ENCODE measurements around the gene LYL1.

GRCh38 chr19:13066226-13066625 lies 36.4 kb downstream of the LYL1 start:
- TF ChIP-seq, protein P1, sequence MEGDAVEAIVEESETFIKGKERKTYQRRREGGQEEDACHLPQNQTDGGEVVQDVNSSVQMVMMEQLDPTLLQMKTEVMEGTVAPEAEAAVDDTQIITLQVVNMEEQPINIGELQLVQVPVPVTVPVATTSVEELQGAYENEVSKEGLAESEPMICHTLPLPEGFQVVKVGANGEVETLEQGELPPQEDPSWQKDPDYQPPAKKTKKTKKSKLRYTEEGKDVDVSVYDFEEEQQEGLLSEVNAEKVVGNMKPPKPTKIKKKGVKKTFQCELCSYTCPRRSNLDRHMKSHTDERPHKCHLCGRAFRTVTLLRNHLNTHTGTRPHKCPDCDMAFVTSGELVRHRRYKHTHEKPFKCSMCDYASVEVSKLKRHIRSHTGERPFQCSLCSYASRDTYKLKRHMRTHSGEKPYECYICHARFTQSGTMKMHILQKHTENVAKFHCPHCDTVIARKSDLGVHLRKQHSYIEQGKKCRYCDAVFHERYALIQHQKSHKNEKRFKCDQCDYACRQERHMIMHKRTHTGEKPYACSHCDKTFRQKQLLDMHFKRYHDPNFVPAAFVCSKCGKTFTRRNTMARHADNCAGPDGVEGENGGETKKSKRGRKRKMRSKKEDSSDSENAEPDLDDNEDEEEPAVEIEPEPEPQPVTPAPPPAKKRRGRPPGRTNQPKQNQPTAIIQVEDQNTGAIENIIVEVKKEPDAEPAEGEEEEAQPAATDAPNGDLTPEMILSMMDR (conservative IDR thresholded peaks at IDR 0.05) = no peak
- TF ChIP-seq ZFX (IDR thresholded peaks at IDR 0.05) = no peak

All from C4-2B (cell line).